ENCODE measurements around the gene MIA. TPM values are rescaled to one million over a fixed set of nuclear protein-coding genes. Genes with fewer than 3 reads are reported as not detected.

The MIA gene
- total and polyA plus RNA-seq, 12 donors: 0.63 to 2.4 (median 1.1) TPM; not detected in 5

GRCh38 chr19:40747536-40747935, 27.8 kb upstream of the MIA start:
- Histone ChIP-seq H3K27me3 (no peaks in the 10 kb centered on the region), H3K4me3 (no peak overlapping the region), H3K9me3 (no peaks in the 10 kb centered on the region), H3K4me1 (peaks cover 14 to 44% (median 28%) of the 10 kb centered on the region in 9 donors), H3K36me3 (peaks cover 0 to 9% (median 0%) of the 10 kb centered on the region in 9 donors), H3K27ac (peak overlapping the region in 2 of 10 donors; percentile 96 to 99)
- WGBS, 2 donors: 97% methylated on average over 7 of the region's 7 CpGs
- DNase-seq: no peak
- intact Hi-C loops (cut with DNase I): no loop called here
- ATAC-seq: no peak
- TF ChIP-seq CTCF (IDR thresholded peaks at IDR 0.05): no peak

- H3K4me3 ChIP-seq: peak within 1 kb of the TSS; percentile 56 to 92 (median 79)
- DNase-seq: peak; percentile 98 to 100
- H3K36me3 ChIP-seq: peaks cover 0 to 14% (median 0%) of the 10 kb centered on the region in 9 donors
- H3K27me3 ChIP-seq: no peaks in the 10 kb centered on the region
- H3K9me3 ChIP-seq: no peaks in the 10 kb centered on the region
- intact Hi-C loops (cut with DNase I): loop anchor here in 7 of 10 donors (1.0 to 5.0 kb wide), 9 partner anchors 33 to 87 kb away; partner anchors contain the start of genes COQ8B (in 6 of the 7), ITPKC (in 5 of the 7) and EGLN2 (in 3 of the 7)
- ATAC-seq: peak; percentile 95 to 98 (median 97)
- peaks cover 15 to 66% (median 47%) of the 10 kb centered on the region in 9 donors for H3K4me1 ChIP-seq
- TF ChIP-seq CTCF (IDR thresholded peaks at IDR 0.05): no peak
- WGBS, 2 donors: 0 to 1% methylated on average over 43 of the region's 43 CpGs
- H3K27ac ChIP-seq: peak within 1 kb of the TSS; percentile 92 to 99 (median 95)
Measured at GRCh38 chr19:40750058-40750873, 25.1 kb upstream of the MIA start, which contains the start of gene ACTMAP. ACTMAP (minus strand) TSS chr19:40750477; CDS start chr19:40749803, 674 bp downstream.

GRCh38 chr19:40750874-40751537, 24.3 kb upstream of the MIA start, which contains the start of gene SNRPA:
SNRPA (plus strand) TSS chr19:40751203; CDS start chr19:40751409, 206 bp downstream.
- Histone ChIP-seq H3K27me3 (no peaks in the 10 kb centered on the region), H3K4me1 (peaks cover 13 to 69% (median 54%) of the 10 kb centered on the region in 9 donors), H3K4me3 (peak within 1 kb of the TSS; percentile 56 to 92 (median 79)), H3K27ac (peak within 1 kb of the TSS; percentile 92 to 99 (median 95)), H3K36me3 (peaks cover 0 to 22% (median 4%) of the 10 kb centered on the region in 9 donors), H3K9me3 (no peaks in the 10 kb centered on the region)
- ATAC-seq: peak; percentile 83 to 93 (median 90)
- intact Hi-C loops (cut with DNase I): loop anchor here in 7 of 10 donors (1.0 to 5.0 kb wide), 9 partner anchors 34 to 88 kb away; partner anchors contain the start of genes COQ8B (in 6 of the 7), ITPKC (in 5 of the 7) and EGLN2 (in 3 of the 7)
- no peak for TF ChIP-seq CTCF (IDR thresholded peaks at IDR 0.05)
- WGBS, 2 donors: 0 to 1% methylated on average over 46 of the region's 46 CpGs
- DNase-seq: peak; percentile 93 to 98
